ENCODE results near the gene PPM1L.

Gene PPM1L

GRCh38 chr3:161050935-161051334 is 294.9 kb downstream of the PPM1L start:
- 89% methylated on average over 1 of the region's 3 CpGs for WGBS
- H3K27me3 ChIP-seq (ENCODE audit: insufficient read depth, low read length) = no peaks in the 10 kb centered on the region
- no peak overlapping the region for H3K4me3 ChIP-seq (ENCODE audit: low read length)

GRCh38 chr3:161051856-161052255 is 295.8 kb downstream of the PPM1L start:
- H3K9ac ChIP-seq (ENCODE audit: low read depth, low read length) = no peak overlapping the region
- no peaks in the 10 kb centered on the region for H3K36me3 ChIP-seq (ENCODE audit: insufficient read depth, low read length)
- H3K4me1 ChIP-seq (ENCODE audit: insufficient read depth, low read length) = no peaks in the 10 kb centered on the region
- no peak overlapping the region for H3K27ac ChIP-seq (ENCODE audit: low read depth, low read length)
- WGBS = 95% methylated on average over 6 of the region's 6 CpGs
- H3K9me3 ChIP-seq (ENCODE audit: insufficient read depth, low read depth, low read length) = no peaks in the 10 kb centered on the region
- no peaks in the 10 kb centered on the region for H3K27me3 ChIP-seq (ENCODE audit: insufficient read depth, low read length)
- no peak overlapping the region for H3K4me3 ChIP-seq (ENCODE audit: low read length)

More at GRCh38 chr3:161050935-161051334, 294.9 kb downstream of the PPM1L start:
- Histone ChIP-seq H3K27ac (ENCODE audit: low read depth, low read length) (no peak overlapping the region), H3K36me3 (ENCODE audit: insufficient read depth, low read length) (no peaks in the 10 kb centered on the region), H3K9me3 (ENCODE audit: insufficient read depth, low read depth, low read length) (no peaks in the 10 kb centered on the region), H3K9ac (ENCODE audit: low read depth, low read length) (no peak overlapping the region), H3K4me1 (ENCODE audit: insufficient read depth, low read length) (no peaks in the 10 kb centered on the region)

GRCh38 chr3:161054860-161055604 is 299.0 kb downstream of the PPM1L start:
- Histone ChIP-seq H3K36me3 (ENCODE audit: insufficient read depth, low read length) (no peaks in the 10 kb centered on the region), H3K27ac (ENCODE audit: low read depth, low read length) (no peak overlapping the region), H3K4me3 (ENCODE audit: low read length) (no peak overlapping the region), H3K27me3 (ENCODE audit: insufficient read depth, low read length) (no peaks in the 10 kb centered on the region), H3K4me1 (ENCODE audit: insufficient read depth, low read length) (no peaks in the 10 kb centered on the region), H3K9me3 (ENCODE audit: insufficient read depth, low read depth, low read length) (no peaks in the 10 kb centered on the region), H3K9ac (ENCODE audit: low read depth, low read length) (no peak overlapping the region)
- WGBS = 86% methylated on average over 4 of the region's 5 CpGs

GRCh38 chr3:161064413-161064812 is 308.4 kb downstream of the PPM1L start:
- Histone ChIP-seq H3K4me1 (ENCODE audit: insufficient read depth, low read length) (no peaks in the 10 kb centered on the region), H3K27me3 (ENCODE audit: insufficient read depth, low read length) (no peaks in the 10 kb centered on the region), H3K9me3 (ENCODE audit: insufficient read depth, low read depth, low read length) (no peaks in the 10 kb centered on the region), H3K9ac (ENCODE audit: low read depth, low read length) (no peak overlapping the region), H3K4me3 (ENCODE audit: low read length) (no peak overlapping the region), H3K36me3 (ENCODE audit: insufficient read depth, low read length) (no peaks in the 10 kb centered on the region), H3K27ac (ENCODE audit: low read depth, low read length) (no peak overlapping the region)
- 93% methylated on average over 5 of the region's 5 CpGs for WGBS

- WGBS = 92% methylated on average over 3 of the region's 3 CpGs
- H3K4me3 ChIP-seq (ENCODE audit: low read length) = no peak overlapping the region
- H3K4me1 ChIP-seq (ENCODE audit: insufficient read depth, low read length) = 0 out of 2 replicates have a peak, but pooled peaks cover 6% of the 10 kb centered on the region
- no peak overlapping the region for H3K27ac ChIP-seq (ENCODE audit: low read depth, low read length)
- no peak overlapping the region for H3K9ac ChIP-seq (ENCODE audit: low read depth, low read length)
- H3K9me3 ChIP-seq (ENCODE audit: insufficient read depth, low read depth, low read length) = no peaks in the 10 kb centered on the region
- no peaks in the 10 kb centered on the region for H3K27me3 ChIP-seq (ENCODE audit: insufficient read depth, low read length)
- no peaks in the 10 kb centered on the region for H3K36me3 ChIP-seq (ENCODE audit: insufficient read depth, low read length)
Measured at GRCh38 chr3:161066930-161067329, 310.9 kb downstream of the PPM1L start.

GRCh38 chr3:161067335-161067734 is 311.3 kb downstream of the PPM1L start:
- Histone ChIP-seq H3K27me3 (ENCODE audit: insufficient read depth, low read length) (no peaks in the 10 kb centered on the region), H3K4me1 (ENCODE audit: insufficient read depth, low read length) (0 out of 2 replicates have a peak, but pooled peaks cover 6% of the 10 kb centered on the region), H3K27ac (ENCODE audit: low read depth, low read length) (no peak overlapping the region), H3K9me3 (ENCODE audit: insufficient read depth, low read depth, low read length) (no peaks in the 10 kb centered on the region), H3K36me3 (ENCODE audit: insufficient read depth, low read length) (no peaks in the 10 kb centered on the region), H3K4me3 (ENCODE audit: low read length) (no peak overlapping the region), H3K9ac (ENCODE audit: low read depth, low read length) (no peak overlapping the region)
- WGBS = 87% methylated on average over 1 of the region's 1 CpG

GRCh38 chr3:161069511-161070251 is 313.6 kb downstream of the PPM1L start:
- 94% methylated on average over 5 of the region's 5 CpGs for WGBS
- Histone ChIP-seq H3K36me3 (ENCODE audit: insufficient read depth, low read length) (no peaks in the 10 kb centered on the region), H3K27ac (ENCODE audit: low read depth, low read length) (no peak overlapping the region), H3K9me3 (ENCODE audit: insufficient read depth, low read depth, low read length) (no peaks in the 10 kb centered on the region), H3K4me3 (ENCODE audit: low read length) (no peak overlapping the region), H3K9ac (ENCODE audit: low read depth, low read length) (no peak overlapping the region), H3K27me3 (ENCODE audit: insufficient read depth, low read length) (no peaks in the 10 kb centered on the region), H3K4me1 (ENCODE audit: insufficient read depth, low read length) (0 out of 2 replicates have a peak, but pooled peaks cover 6% of the 10 kb centered on the region)

- Histone ChIP-seq H3K27me3 (ENCODE audit: insufficient read depth, low read length) (no peaks in the 10 kb centered on the region), H3K27ac (ENCODE audit: low read depth, low read length) (no peak overlapping the region; the same call in 1 of the 2 replicates), H3K36me3 (ENCODE audit: insufficient read depth, low read length) (no peaks in the 10 kb centered on the region), H3K9me3 (ENCODE audit: insufficient read depth, low read depth, low read length) (no peaks in the 10 kb centered on the region), H3K4me3 (ENCODE audit: low read length) (no peak overlapping the region), H3K9ac (ENCODE audit: low read depth, low read length) (no peak overlapping the region), H3K4me1 (ENCODE audit: insufficient read depth, low read length) (0 out of 2 replicates have a peak, but pooled peaks cover 6% of the 10 kb centered on the region)
- WGBS = 90% methylated on average over 8 of the region's 9 CpGs
Measured at GRCh38 chr3:161070252-161070930, 314.4 kb downstream of the PPM1L start.

- 0 out of 2 replicates have a peak, but pooled peaks cover 6% of the 10 kb centered on the region for H3K4me1 ChIP-seq (ENCODE audit: insufficient read depth, low read length)
- H3K27ac ChIP-seq (ENCODE audit: low read depth, low read length) = no peak overlapping the region; the same call in 1 of the 2 replicates
- H3K9ac ChIP-seq (ENCODE audit: low read depth, low read length) = no peak overlapping the region
- WGBS = 98% methylated on average over 6 of the region's 6 CpGs
- H3K4me3 ChIP-seq (ENCODE audit: low read length) = no peak overlapping the region
- no peaks in the 10 kb centered on the region for H3K9me3 ChIP-seq (ENCODE audit: insufficient read depth, low read depth, low read length)
- H3K36me3 ChIP-seq (ENCODE audit: insufficient read depth, low read length) = no peaks in the 10 kb centered on the region
- no peaks in the 10 kb centered on the region for H3K27me3 ChIP-seq (ENCODE audit: insufficient read depth, low read length)
Measured at GRCh38 chr3:161070980-161071663, 315.1 kb downstream of the PPM1L start.

- H3K27ac ChIP-seq (ENCODE audit: low read depth, low read length) = no peak overlapping the region
- WGBS = 93% methylated on average over 1 of the region's 1 CpG
- no peaks in the 10 kb centered on the region for H3K36me3 ChIP-seq (ENCODE audit: insufficient read depth, low read length)
- no peaks in the 10 kb centered on the region for H3K9me3 ChIP-seq (ENCODE audit: insufficient read depth, low read depth, low read length)
- no peak overlapping the region for H3K9ac ChIP-seq (ENCODE audit: low read depth, low read length)
- no peaks in the 10 kb centered on the region for H3K27me3 ChIP-seq (ENCODE audit: insufficient read depth, low read length)
- H3K4me1 ChIP-seq (ENCODE audit: insufficient read depth, low read length) = 0 out of 2 replicates have a peak, but pooled peaks cover 6% of the 10 kb centered on the region
- H3K4me3 ChIP-seq (ENCODE audit: low read length) = no peak overlapping the region
Measured at GRCh38 chr3:161072211-161072621, 316.2 kb downstream of the PPM1L start.

Measured in HUES64 (cell line).